GM06990 (cell line): ENCODE results near the gene DCHS2.

Experiments used
- DNase-seq: peaks from one replicate; pipeline ENCODE4 v3.0.0-alpha.2; 2011; ENCODE audit not compliant: insufficient read length; ENCODE audit errors: extremely low read depth
- H3K27me3 ChIP-seq: replicated peaks from 2 replicates; pipeline ENCODE4 v1.6.0; 2011; ENCODE audit warnings: low read length; ENCODE audit not compliant: control insufficient read depth, insufficient read depth
- H3K36me3 ChIP-seq: 2 replicates; pipeline ENCODE4 v1.5.1; 2011; ENCODE audit warnings: low read length; ENCODE audit not compliant: control insufficient read depth, insufficient read depth
- H3K4me3 ChIP-seq: replicated peaks from 2 replicates; pipeline ENCODE4 v1.5.1; 2011; ENCODE audit warnings: low read depth, mild to moderate bottlenecking, control low read depth, low read length
- CTCF ChIP-seq: IDR thresholded peaks from 2 replicates; pipeline ENCODE4 v1.5.1; 2011; ENCODE audit warnings: low read length, control low read depth, mild to moderate bottlenecking, inconsistent platforms; ENCODE audit not compliant: insufficient read depth, poor library complexity, severe bottlenecking

DCHS2 gene

DNA sequence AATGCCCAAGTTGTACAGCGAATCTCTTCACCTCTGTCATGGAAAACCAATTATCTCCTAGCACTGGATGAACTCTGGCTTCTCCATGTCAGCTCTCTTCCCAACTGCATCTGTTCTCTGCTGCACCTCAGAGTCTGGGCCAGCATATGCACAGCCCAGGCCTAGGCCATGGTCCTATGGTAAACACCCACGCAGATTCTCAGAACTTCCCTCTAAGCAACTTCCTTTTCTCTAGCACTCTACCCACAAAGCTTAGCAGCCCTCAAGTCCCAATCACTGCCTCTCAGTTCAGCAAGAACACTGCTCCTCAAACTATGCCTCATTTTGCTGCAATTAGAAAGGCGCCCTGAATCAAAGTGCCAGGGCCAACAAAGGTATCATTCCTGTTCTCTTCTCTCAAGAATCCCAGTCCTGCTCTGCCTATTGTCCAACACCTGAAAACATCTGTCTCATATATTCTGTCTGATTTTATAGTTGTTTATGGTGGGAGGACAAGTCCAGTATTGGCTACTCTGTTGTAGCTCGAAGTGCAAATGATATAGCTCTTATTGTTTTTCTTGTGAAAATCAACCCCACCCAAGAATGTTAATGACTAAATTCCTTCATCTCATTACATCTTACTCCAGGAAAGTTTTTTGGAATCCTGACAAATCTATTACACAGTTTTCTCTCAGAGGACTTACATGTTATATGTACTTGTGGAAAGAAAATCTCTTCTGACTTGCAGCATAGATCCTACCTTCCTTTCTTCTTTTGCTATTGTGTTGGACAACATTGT lies 85.4 kb downstream of the DCHS2 start:
- no peak for TF ChIP-seq CTCF
- H3K27me3 ChIP-seq = no peaks in the 10 kb centered on the region
- DNase-seq = no peak
- H3K36me3 ChIP-seq = no peaks in the 10 kb centered on the region
- no peak overlapping the region for H3K4me3 ChIP-seq

DNA sequence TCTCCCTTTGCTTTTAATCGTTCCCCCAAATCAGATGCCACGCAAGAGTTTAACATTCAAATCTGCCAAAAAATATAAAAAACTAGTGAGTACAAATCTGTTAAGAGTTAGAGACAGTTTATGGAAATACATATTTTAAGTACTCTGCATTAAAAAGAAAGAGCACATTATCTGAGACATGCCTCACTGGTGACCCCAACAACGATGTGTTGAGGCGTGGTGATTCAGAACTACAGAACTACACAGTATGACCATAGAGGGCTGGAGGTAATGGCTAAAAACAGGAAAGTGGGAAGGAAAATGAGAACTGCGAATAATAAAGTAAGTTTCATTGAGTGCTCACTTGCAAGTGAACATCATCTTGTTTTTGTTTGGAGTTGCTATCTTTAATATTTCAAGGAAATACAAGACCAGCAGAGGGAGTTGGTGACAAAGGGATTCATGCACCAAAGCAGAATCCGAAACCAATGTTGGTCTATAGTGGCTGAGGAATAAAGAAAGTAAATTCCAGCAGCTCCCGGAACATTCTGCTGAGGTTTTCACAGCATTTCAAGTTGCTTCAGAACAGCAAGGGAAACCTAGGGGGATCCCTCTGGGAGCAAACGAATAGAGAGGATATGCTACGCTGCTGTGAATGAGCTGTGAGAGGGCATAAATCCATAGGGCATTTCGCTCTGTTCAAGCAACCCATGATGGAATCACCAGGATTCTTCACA lies 92.2 kb downstream of the DCHS2 start:
- Histone ChIP-seq H3K36me3 (no peaks in the 10 kb centered on the region), H3K4me3 (no peak overlapping the region), H3K27me3 (no peaks in the 10 kb centered on the region)
- DNase-seq = no peak
- TF ChIP-seq CTCF = no peak

DNA sequence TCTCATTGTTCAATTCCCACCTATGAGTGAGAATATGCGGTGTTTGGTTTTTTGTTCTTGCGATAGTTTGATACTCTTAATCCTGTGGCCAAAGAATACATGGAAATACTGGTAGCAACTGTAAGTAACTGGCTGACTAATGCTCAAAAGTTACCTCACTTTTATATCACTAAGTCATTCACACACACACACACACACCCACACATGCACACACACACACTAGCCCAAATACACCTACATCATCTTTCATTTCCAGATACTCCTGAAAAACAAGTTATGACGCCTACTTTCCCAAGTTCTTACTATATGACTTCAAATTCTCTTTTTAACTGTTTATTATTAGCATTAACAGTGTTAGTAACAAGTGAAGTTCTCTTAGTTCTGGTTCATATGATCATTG lies 101.3 kb downstream of the DCHS2 start:
- H3K36me3 ChIP-seq = no peaks in the 10 kb centered on the region
- no peak overlapping the region for H3K4me3 ChIP-seq
- H3K27me3 ChIP-seq = no peaks in the 10 kb centered on the region
- no peak for TF ChIP-seq CTCF
- no peak for DNase-seq

- TF ChIP-seq CTCF = no peak
- Histone ChIP-seq H3K4me3 (no peak overlapping the region), H3K36me3 (no peaks in the 10 kb centered on the region), H3K27me3 (no peaks in the 10 kb centered on the region)
- no peak for DNase-seq
These were observed 102.5 kb downstream of the DCHS2 start for GRCh38 chr4:154389148-154389547.

DNA sequence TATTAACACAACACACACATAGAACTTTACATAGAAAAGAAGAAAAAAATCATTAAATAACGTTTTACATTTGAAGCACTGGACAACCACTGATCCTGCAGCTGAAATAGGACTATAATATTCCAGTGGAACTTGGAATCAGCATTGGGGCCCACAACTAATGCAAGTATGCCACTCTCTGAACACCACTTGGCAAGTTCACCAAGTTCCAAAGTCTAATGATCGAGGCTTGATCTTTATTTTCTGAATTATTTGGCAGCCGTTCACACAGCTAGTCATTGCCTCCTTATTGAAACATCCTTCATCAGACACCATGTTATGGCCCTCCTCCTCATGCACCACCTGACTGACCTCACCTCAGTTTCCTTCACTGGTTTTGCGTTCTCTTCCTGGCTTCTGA lies 107.6 kb downstream of the DCHS2 start:
- Histone ChIP-seq H3K27me3 (no peaks in the 10 kb centered on the region), H3K4me3 (no peak overlapping the region), H3K36me3 (no peaks in the 10 kb centered on the region)
- TF ChIP-seq CTCF = no peak
- no peak for DNase-seq
